DOHH2 (cell line): ENCODE results near the gene SUPT7L.

Source experiments
- CTCF ChIP-seq: fragments of 200-600 bp; sonication (generic); IDR thresholded peaks from one replicate; pipeline ENCODE4 v1.5.1; 2014; ENCODE audit warnings: antibody characterized with exemption, mild to moderate bottlenecking, low read depth, low read length; ENCODE audit not compliant: poor library complexity, severe bottlenecking
- EZH2phosphoT487 ChIP-seq: fragments of 200-600 bp; sonication (generic); IDR thresholded peaks from 2 replicates; pipeline ENCODE4 v1.6.1; 2017; ENCODE audit warnings: borderline replicate concordance, mild to moderate bottlenecking, antibody characterized with exemption, low read length, moderate library complexity, mixed read lengths

- TF ChIP-seq CTCF = no peak
- no peak for TF ChIP-seq EZH2phosphoT487
These were observed 29.1 kb downstream of the SUPT7L start for GRCh38 chr2:27634291-27634690.
